GM23338 (cell line): ENCODE measurements around the gene CCDC97.

Experiments
- CREB1 ChIP-seq: fragments of 250-450 bp; sonication (Bioruptor Pico); IDR thresholded peaks from 2 replicates; pipeline ENCODE4 v1.5.0; 2020; ENCODE audit warnings: low read depth, mild to moderate bottlenecking, moderate library complexity
- CTCF ChIP-seq, 2 experiments: fragments of 200-600 bp in 1 of 2; sonication (generic) in 1 of 2; conservative IDR thresholded peaks; 2 replicates each; pipeline versions ENCODE4 v1.5.1 to v1.6.1; 2016 to 2017; ENCODE audit warnings: antibody characterized with exemption in 2 of 2, low read depth in 2 of 2, mild to moderate bottlenecking in 2 of 2, moderate library complexity in 1 of 2
- ETS1 ChIP-seq: IDR thresholded peaks from 2 replicates; pipeline ENCODE4 v1.6.1; 2016; ENCODE audit warnings: antibody characterized with exemption
- EZH2 ChIP-seq: fragments of 200-600 bp; sonication (generic); IDR thresholded peaks from one replicate; pipeline ENCODE4 v1.8.0; 2017; ENCODE audit warnings: antibody characterized with exemption, mild to moderate bottlenecking, low read depth; ENCODE audit not compliant: unreplicated experiment
- EZH2phosphoT487 ChIP-seq: fragments of 200-600 bp; sonication (generic); IDR thresholded peaks from one replicate; pipeline ENCODE4 v1.8.1; 2018; ENCODE audit warnings: antibody characterized with exemption; ENCODE audit not compliant: unreplicated experiment
- JUNB ChIP-seq: IDR thresholded peaks from one replicate; pipeline ENCODE4 v1.6.1; 2016; ENCODE audit warnings: antibody characterized with exemption; ENCODE audit not compliant: unreplicated experiment
- NANOG ChIP-seq: IDR thresholded peaks from 2 replicates; pipeline ENCODE4 v1.6.1; 2016; ENCODE audit warnings: antibody characterized with exemption, borderline replicate concordance
- POLR2AphosphoS5 ChIP-seq: IDR thresholded peaks from 2 replicates; pipeline ENCODE4 v1.6.1; 2016; ENCODE audit warnings: antibody characterized with exemption, low read depth
- REST ChIP-seq: IDR thresholded peaks from one replicate; pipeline ENCODE4 v1.6.1; 2018; ENCODE audit warnings: antibody characterized with exemption; ENCODE audit not compliant: unreplicated experiment

- TF ChIP-seq CTCF (conservative IDR thresholded peaks at IDR 0.05; ENCODE audit: low read depth in 2 of 2) (no peak), REST (no peak), NANOG (no peak), EZH2 (no peak), POLR2AphosphoS5 (no peak), EZH2phosphoT487 (no peak), CREB1 (CRISPR knock-in tag) (no peak), JUNB (no peak), ETS1 (no peak)
Observed at GRCh38 chr19:41332000-41332399, 22.0 kb downstream of the CCDC97 start.
